Measurements from ENCODE around the gene EYA4. TPM values are rescaled to one million over a fixed set of nuclear protein-coding genes. Genes with fewer than 3 reads are reported as not detected.

EYA4 gene
- total RNA-seq, 1 experiment from 2014 or later, result not detected

DNA sequence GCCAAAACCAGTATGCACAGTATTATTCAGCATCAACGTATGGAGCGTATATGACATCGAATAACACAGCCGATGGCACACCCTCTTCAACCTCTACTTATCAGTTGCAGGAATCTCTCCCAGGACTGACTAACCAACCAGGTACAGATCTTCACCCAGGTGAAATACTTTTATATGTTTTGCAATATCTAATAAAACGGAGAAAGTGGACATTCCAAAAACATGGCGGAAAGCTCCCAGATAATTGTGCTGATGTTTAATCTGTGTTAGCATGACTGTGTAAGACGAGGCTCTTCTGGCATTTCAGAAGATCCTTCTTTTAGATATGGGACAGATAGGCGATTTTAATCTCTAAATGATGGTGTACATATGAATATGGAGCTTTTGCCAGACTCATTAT is 227.4 kb downstream of the EYA4 start:
- ATAC-seq, result no peak
- Histone ChIP-seq H3K9me3 (ENCODE audit: control insufficient read depth, insufficient read depth, low read depth, low read length) (no peaks in the 10 kb centered on the region), H3K27me3 (ENCODE audit: control insufficient read depth, insufficient read depth, low read length) (no peaks in the 10 kb centered on the region), H3K36me3 (ENCODE audit: control insufficient read depth, insufficient read depth, low read length) (no peaks in the 10 kb centered on the region), H3K27ac (ENCODE audit: low read length) (no peak overlapping the region), H3K4me3 (ENCODE audit: low read depth in 2 of 2, low read length in 2 of 2) (no peak overlapping the region), H3K4me1 (ENCODE audit: control insufficient read depth, insufficient read depth, low read length) (no peaks in the 10 kb centered on the region)
- ChIA-PET CTCF (no interaction called here), POLR2A (no interaction called here)
- in situ Hi-C loops (cut with HindIII; ENCODE audit: low pct_unique_long_range_greater_than_20kb, low sequenced_read_pairs) (no loop called here), intact Hi-C loops (cut with micrococcal nuclease; ENCODE audit: unreplicated experiment) (no loop called here)
- no peak for DNase-seq (ENCODE audit: low read depth, low spot score)
- no TSS peak for BruUV-seq (replicated peaks)
- TF ChIP-seq, protein P1, sequence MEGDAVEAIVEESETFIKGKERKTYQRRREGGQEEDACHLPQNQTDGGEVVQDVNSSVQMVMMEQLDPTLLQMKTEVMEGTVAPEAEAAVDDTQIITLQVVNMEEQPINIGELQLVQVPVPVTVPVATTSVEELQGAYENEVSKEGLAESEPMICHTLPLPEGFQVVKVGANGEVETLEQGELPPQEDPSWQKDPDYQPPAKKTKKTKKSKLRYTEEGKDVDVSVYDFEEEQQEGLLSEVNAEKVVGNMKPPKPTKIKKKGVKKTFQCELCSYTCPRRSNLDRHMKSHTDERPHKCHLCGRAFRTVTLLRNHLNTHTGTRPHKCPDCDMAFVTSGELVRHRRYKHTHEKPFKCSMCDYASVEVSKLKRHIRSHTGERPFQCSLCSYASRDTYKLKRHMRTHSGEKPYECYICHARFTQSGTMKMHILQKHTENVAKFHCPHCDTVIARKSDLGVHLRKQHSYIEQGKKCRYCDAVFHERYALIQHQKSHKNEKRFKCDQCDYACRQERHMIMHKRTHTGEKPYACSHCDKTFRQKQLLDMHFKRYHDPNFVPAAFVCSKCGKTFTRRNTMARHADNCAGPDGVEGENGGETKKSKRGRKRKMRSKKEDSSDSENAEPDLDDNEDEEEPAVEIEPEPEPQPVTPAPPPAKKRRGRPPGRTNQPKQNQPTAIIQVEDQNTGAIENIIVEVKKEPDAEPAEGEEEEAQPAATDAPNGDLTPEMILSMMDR (IDR thresholded peaks at IDR 0.05), result no peak
- TF ChIP-seq TCF7L2 (IDR thresholded peaks at IDR 0.05; ENCODE audit: low read depth, low read length) (no peak), POLR2AphosphoS5 (IDR thresholded peaks at IDR 0.05; ENCODE audit: low read depth, low read length) (no peak), SIN3A (IDR thresholded peaks at IDR 0.05; ENCODE audit: borderline replicate concordance, insufficient read depth, low read depth, low read length) (no peak)
- TF ChIP-seq, protein P2, sequence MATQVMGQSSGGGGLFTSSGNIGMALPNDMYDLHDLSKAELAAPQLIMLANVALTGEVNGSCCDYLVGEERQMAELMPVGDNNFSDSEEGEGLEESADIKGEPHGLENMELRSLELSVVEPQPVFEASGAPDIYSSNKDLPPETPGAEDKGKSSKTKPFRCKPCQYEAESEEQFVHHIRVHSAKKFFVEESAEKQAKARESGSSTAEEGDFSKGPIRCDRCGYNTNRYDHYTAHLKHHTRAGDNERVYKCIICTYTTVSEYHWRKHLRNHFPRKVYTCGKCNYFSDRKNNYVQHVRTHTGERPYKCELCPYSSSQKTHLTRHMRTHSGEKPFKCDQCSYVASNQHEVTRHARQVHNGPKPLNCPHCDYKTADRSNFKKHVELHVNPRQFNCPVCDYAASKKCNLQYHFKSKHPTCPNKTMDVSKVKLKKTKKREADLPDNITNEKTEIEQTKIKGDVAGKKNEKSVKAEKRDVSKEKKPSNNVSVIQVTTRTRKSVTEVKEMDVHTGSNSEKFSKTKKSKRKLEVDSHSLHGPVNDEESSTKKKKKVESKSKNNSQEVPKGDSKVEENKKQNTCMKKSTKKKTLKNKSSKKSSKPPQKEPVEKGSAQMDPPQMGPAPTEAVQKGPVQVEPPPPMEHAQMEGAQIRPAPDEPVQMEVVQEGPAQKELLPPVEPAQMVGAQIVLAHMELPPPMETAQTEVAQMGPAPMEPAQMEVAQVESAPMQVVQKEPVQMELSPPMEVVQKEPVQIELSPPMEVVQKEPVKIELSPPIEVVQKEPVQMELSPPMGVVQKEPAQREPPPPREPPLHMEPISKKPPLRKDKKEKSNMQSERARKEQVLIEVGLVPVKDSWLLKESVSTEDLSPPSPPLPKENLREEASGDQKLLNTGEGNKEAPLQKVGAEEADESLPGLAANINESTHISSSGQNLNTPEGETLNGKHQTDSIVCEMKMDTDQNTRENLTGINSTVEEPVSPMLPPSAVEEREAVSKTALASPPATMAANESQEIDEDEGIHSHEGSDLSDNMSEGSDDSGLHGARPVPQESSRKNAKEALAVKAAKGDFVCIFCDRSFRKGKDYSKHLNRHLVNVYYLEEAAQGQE (IDR thresholded peaks at IDR 0.05; ENCODE audit: insufficient read depth in 1 of 2, low read depth in 2 of 2, low read length in 1 of 2), result no peak

- no peak for ATAC-seq
- CTCF ChIA-PET, result no interaction called here
- no TSS peak for BruUV-seq (replicated peaks)
- H3K4me3 ChIP-seq (ENCODE audit: low read depth in 2 of 2, low read length in 2 of 2), result no peak overlapping the region
- in situ Hi-C loops (cut with HindIII; ENCODE audit: low pct_unique_long_range_greater_than_20kb, low sequenced_read_pairs) (no loop called here), intact Hi-C loops (cut with micrococcal nuclease; ENCODE audit: unreplicated experiment) (no loop called here)
- TF ChIP-seq, protein P2 (IDR thresholded peaks at IDR 0.05; ENCODE audit: insufficient read depth in 1 of 2, low read depth in 2 of 2, low read length in 1 of 2), result no peak
- DNase-seq (ENCODE audit: low read depth, low spot score), result no peak
- POLR2A ChIA-PET, result no interaction called here
- H3K27me3 ChIP-seq (ENCODE audit: control insufficient read depth, insufficient read depth, low read length), result no peaks in the 10 kb centered on the region
- H3K27ac ChIP-seq (ENCODE audit: low read length), result no peak overlapping the region
- no peaks in the 10 kb centered on the region for H3K4me1 ChIP-seq (ENCODE audit: control insufficient read depth, insufficient read depth, low read length)
- H3K9me3 ChIP-seq (ENCODE audit: control insufficient read depth, insufficient read depth, low read depth, low read length), result no peaks in the 10 kb centered on the region
- no peaks in the 10 kb centered on the region for H3K36me3 ChIP-seq (ENCODE audit: control insufficient read depth, insufficient read depth, low read length)
Observed at GRCh38 chr6:133474516-133474915, 233.4 kb downstream of the EYA4 start.

Measured in Panc1 (cell line).